ENCODE data around the gene AFAP1. TPM values are rescaled to one million over a fixed set of nuclear protein-coding genes. Genes with fewer than 3 reads are reported as not detected.

Gene AFAP1
- total RNA-seq, 1 experiment from 2014 or later, result 42.1 TPM

GRCh38 chr4:7798178-7798995, 141.3 kb downstream of the AFAP1 start:
- Histone ChIP-seq H3F3A (ENCODE audit: low read length, unreplicated experiment) (no peaks in the 10 kb centered on the region), H2AFZ (ENCODE audit: low read length) (no peak overlapping the region), H4K20me1 (ENCODE audit: low read length) (no peaks in the 10 kb centered on the region), H3K27me3 (ENCODE audit: low read length) (no peaks in the 10 kb centered on the region), H3K4me2 (ENCODE audit: low read length) (no peak overlapping the region), H3K9me3 (ENCODE audit: low read length) (no peaks in the 10 kb centered on the region), H3K36me3 (ENCODE audit: low read depth, low read length) (peaks cover 48% of the 10 kb centered on the region), H3K79me2 (ENCODE audit: low read length) (no peaks in the 10 kb centered on the region; the same call in 1 of the 2 replicates), H3K4me1 (ENCODE audit: insufficient read depth, low read length) (no peaks in the 10 kb centered on the region), H3K4me3 (ENCODE audit: low read length) (no peak overlapping the region), H3K9me2 (replicated peaks; ENCODE audit: low read length) (no peaks in the 10 kb centered on the region), H3K27ac (ENCODE audit: low read length) (no peak overlapping the region), H3K9ac (ENCODE audit: low read length) (no peak overlapping the region)
- BruUV-seq (replicated peaks), result no TSS peak
- no peak for TF ChIP-seq EZH2 (IDR thresholded peaks at IDR 0.05; ENCODE audit: low read length, unreplicated experiment)
- ChIA-PET POLR2A (ENCODE audit: unreplicated experiment) (no interaction called here), CTCF (no interaction called here)
- intact Hi-C loops (cut with micrococcal nuclease), result no loop called here
- DNase-seq (peak; percentile 4), ATAC-seq (no peak)

- Histone ChIP-seq H3K4me3 (ENCODE audit: low read length) (no peak overlapping the region), H3K4me1 (ENCODE audit: insufficient read depth, low read length) (no peaks in the 10 kb centered on the region), H3K27me3 (ENCODE audit: low read length) (no peaks in the 10 kb centered on the region), H3K4me2 (ENCODE audit: low read length) (no peak overlapping the region), H3K79me2 (ENCODE audit: low read length) (no peaks in the 10 kb centered on the region), H2AFZ (ENCODE audit: low read length) (no peak overlapping the region), H3K9ac (ENCODE audit: low read length) (no peak overlapping the region), H3K36me3 (ENCODE audit: low read depth, low read length) (peaks cover 52% of the 10 kb centered on the region), H3K9me3 (ENCODE audit: low read length) (no peaks in the 10 kb centered on the region), H3K9me2 (replicated peaks; ENCODE audit: low read length) (no peaks in the 10 kb centered on the region), H3F3A (ENCODE audit: low read length, unreplicated experiment) (no peaks in the 10 kb centered on the region), H3K27ac (ENCODE audit: low read length) (no peak overlapping the region), H4K20me1 (ENCODE audit: low read length) (no peaks in the 10 kb centered on the region)
- intact Hi-C loops (cut with micrococcal nuclease), result no loop called here
- no peak for ATAC-seq
- POLR2A ChIA-PET (ENCODE audit: unreplicated experiment), result no interaction called here
- TF ChIP-seq EZH2 (IDR thresholded peaks at IDR 0.05; ENCODE audit: low read length, unreplicated experiment), result no peak
- no peak for TF ChIP-seq CTCF (conservative IDR thresholded peaks at IDR 0.05; ENCODE audit: low read depth, low read length)
- no peak for TF ChIP-seq EZH2phosphoT487 (IDR thresholded peaks at IDR 0.05; ENCODE audit: borderline replicate concordance, low read length)
- CTCF ChIA-PET, result no interaction called here
- DNase-seq, result no peak
- no TSS peak for BruUV-seq (replicated peaks)
These were observed 142.3 kb downstream of the AFAP1 start for GRCh38 chr4:7797330-7797729.

- no peak for ATAC-seq
- no peaks in the 10 kb centered on the region for H3K9me3 ChIP-seq (ENCODE audit: low read length)
- DNase-seq, result no peak
- intact Hi-C loops (cut with micrococcal nuclease), result no loop called here
- ChIA-PET CTCF (no interaction called here), POLR2A (ENCODE audit: unreplicated experiment) (no interaction called here)
- no peaks in the 10 kb centered on the region for H3K79me2 ChIP-seq (ENCODE audit: low read length)
- H3F3A ChIP-seq (ENCODE audit: low read length, unreplicated experiment), result no peaks in the 10 kb centered on the region
- no TSS peak for BruUV-seq (replicated peaks)
- no peak overlapping the region for H3K9ac ChIP-seq (ENCODE audit: low read length)
- no peak overlapping the region for H3K4me2 ChIP-seq (ENCODE audit: low read length)
- no peaks in the 10 kb centered on the region for H3K4me1 ChIP-seq (ENCODE audit: insufficient read depth, low read length)
- H3K36me3 ChIP-seq (ENCODE audit: low read depth, low read length), result peaks cover 46% of the 10 kb centered on the region
- TF ChIP-seq EZH2phosphoT487 (IDR thresholded peaks at IDR 0.05; ENCODE audit: borderline replicate concordance, low read length) (no peak), CTCF (conservative IDR thresholded peaks at IDR 0.05; ENCODE audit: low read depth, low read length) (no peak), EZH2 (IDR thresholded peaks at IDR 0.05; ENCODE audit: low read length, unreplicated experiment) (no peak)
- no peak overlapping the region for H3K27ac ChIP-seq (ENCODE audit: low read length)
- no peak overlapping the region for H3K4me3 ChIP-seq (ENCODE audit: low read length)
- H4K20me1 ChIP-seq (ENCODE audit: low read length), result no peaks in the 10 kb centered on the region
- no peaks in the 10 kb centered on the region for H3K27me3 ChIP-seq (ENCODE audit: low read length)
- H2AFZ ChIP-seq (ENCODE audit: low read length), result no peak overlapping the region
- H3K9me2 ChIP-seq (replicated peaks; ENCODE audit: low read length), result no peaks in the 10 kb centered on the region
These were observed 143.7 kb downstream of the AFAP1 start for GRCh38 chr4:7795983-7796382.
